G401 (cell line): ENCODE measurements around the gene HSD3B2. TPM values are rescaled to one million over a fixed set of nuclear protein-coding genes. Genes with fewer than 3 reads are reported as not detected.

ENCODE experiments used
- DNase-seq: peaks from one replicate; pipeline ENCODE4 v3.0.0-alpha.2; 2015; ENCODE audit warnings: low spot score
- in situ Hi-C: cut with HindIII; loops from 2 replicates; pipeline ENCODE4 v1.10.0; 2016; ENCODE audit warnings: low sequenced_read_pairs, mixed read lengths
- total RNA-seq: library from RNA; depleted of rRNA; stranded (reverse); fragments of >200 nt; shearing (Covaris generic); gene quantifications from 2 replicates; pipeline ENCODE4 v1.2.3, GENCODE V29; 2014

HSD3B2 gene
- total RNA-seq, 1 experiment from 2014 or later: not detected

GRCh38 chr1:119391749-119392148 lies 23.2 kb upstream of the HSD3B2 start:
- in situ Hi-C loops: no loop called here
- no peak for DNase-seq

- no peak for DNase-seq
- in situ Hi-C loops: no loop called here
These were observed 20.9 kb upstream of the HSD3B2 start for GRCh38 chr1:119394085-119394484.

GRCh38 chr1:119396982-119397381 lies 18.0 kb upstream of the HSD3B2 start:
- no peak for DNase-seq
- in situ Hi-C loops: no loop called here

- in situ Hi-C loops: no loop called here
- DNase-seq: no peak
These were observed 17.0 kb upstream of the HSD3B2 start for GRCh38 chr1:119397986-119398385.

- in situ Hi-C loops: no loop called here
- DNase-seq: no peak
These were observed 10.2 kb upstream of the HSD3B2 start for GRCh38 chr1:119404736-119405135.

GRCh38 chr1:119409731-119410130 lies 5.2 kb upstream of the HSD3B2 start:
- DNase-seq: no peak
- in situ Hi-C loops: no loop called here

GRCh38 chr1:119410961-119411360 lies 4.0 kb upstream of the HSD3B2 start:
- in situ Hi-C loops: no loop called here
- DNase-seq: no peak

GRCh38 chr1:119416006-119416640 lies 1.2 kb downstream of the HSD3B2 start:
- in situ Hi-C loops: no loop called here
- DNase-seq: no peak

- DNase-seq: no peak
- in situ Hi-C loops: no loop called here
These were observed 4.2 kb downstream of the HSD3B2 start for GRCh38 chr1:119419109-119419508.

- DNase-seq: no peak
- in situ Hi-C loops: no loop called here
These were observed 5.7 kb downstream of the HSD3B2 start for GRCh38 chr1:119420638-119421037.

- in situ Hi-C loops: no loop called here
These were observed 7.7 kb downstream of the HSD3B2 start for GRCh38 chr1:119422631-119423030.

GRCh38 chr1:119428991-119429390 lies 14.0 kb downstream of the HSD3B2 start:
- DNase-seq: no peak
- in situ Hi-C loops: no loop called here

More at GRCh38 chr1:119422631-119423030, 7.7 kb downstream of the HSD3B2 start:
- DNase-seq: no peak

GRCh38 chr1:119429687-119430086 lies 14.7 kb downstream of the HSD3B2 start:
- no peak for DNase-seq
- in situ Hi-C loops: no loop called here

- in situ Hi-C loops: no loop called here
- DNase-seq: no peak
These were observed 15.5 kb downstream of the HSD3B2 start for GRCh38 chr1:119430486-119430885.

- in situ Hi-C loops: no loop called here
- no peak for DNase-seq
These were observed 16.9 kb downstream of the HSD3B2 start for GRCh38 chr1:119431836-119432235.

- in situ Hi-C loops: no loop called here
- no peak for DNase-seq
These were observed 20.1 kb downstream of the HSD3B2 start for GRCh38 chr1:119435052-119435451.

- in situ Hi-C loops: no loop called here
- DNase-seq: no peak
These were observed 23.8 kb downstream of the HSD3B2 start for GRCh38 chr1:119438761-119439160.

- DNase-seq: no peak
- in situ Hi-C loops: no loop called here
These were observed 25.9 kb downstream of the HSD3B2 start for GRCh38 chr1:119440721-119441307.

- in situ Hi-C loops: no loop called here
- DNase-seq: no peak
These were observed 27.8 kb downstream of the HSD3B2 start for GRCh38 chr1:119442756-119443155.

GRCh38 chr1:119446321-119446720 lies 31.4 kb downstream of the HSD3B2 start:
- no peak for DNase-seq
- in situ Hi-C loops: no loop called here
